PC-9 (cell line): ENCODE data around the gene ZNF234. TPM values are rescaled to one million over a fixed set of nuclear protein-coding genes. Genes with fewer than 3 reads are reported as not detected.

Source experiments
- BruUV-seq: library from RNA; stranded (reverse); fragments of 400-500 nt; replicated peaks from 2 replicates; lab custom pipeline; 2021; lab: Mats Ljungman, UMichigan
- CTCF ChIA-PET: fragments of 300-600 bp; sonication (Branson Sonifier 250); formaldehyde crosslinking; loops from one replicate; lab custom pipeline; 2022; ENCODE audit warnings: antibody characterized with exemption; lab: Charles Lee
- POLR2A ChIA-PET: fragments of 300-600 bp; sonication (Branson Sonifier 250); formaldehyde crosslinking; loops from one replicate; lab custom pipeline; 2022; ENCODE audit warnings: antibody characterized with exemption; ENCODE audit not compliant: unreplicated experiment; lab: Charles Lee
- DNase-seq, 2 experiments: peaks; one replicate each; pipeline versions ENCODE4 v3.0.0 to v3.0.0-alpha.2; 2015 to 2022; ENCODE audit warnings: mixed read lengths in 1 of 2
- H2AFZ ChIP-seq: fragments of 200-600 bp; sonication (generic); 2 replicates; pipeline ENCODE4 v1.8.1; 2017; ENCODE audit warnings: antibody characterized with exemption
- H3F3A ChIP-seq: fragments of 200-600 bp; sonication (generic); 2 replicates; pipeline ENCODE4 v1.8.1; 2017; ENCODE audit warnings: antibody characterized with exemption, mild to moderate bottlenecking, low read depth; ENCODE audit not compliant: insufficient read depth
- H3K27ac ChIP-seq: fragments of 200-600 bp; sonication (generic); 2 replicates; pipeline ENCODE4 v1.6.1; 2016; ENCODE audit warnings: mixed run types
- H3K27me3 ChIP-seq: fragments of 200-600 bp; sonication (generic); 2 replicates; pipeline ENCODE4 v1.6.1; 2016; ENCODE audit warnings: low read depth, mixed run types; ENCODE audit not compliant: insufficient read depth
- H3K36me3 ChIP-seq: fragments of 200-600 bp; sonication (generic); 2 replicates; pipeline ENCODE4 v1.6.1; 2016; ENCODE audit warnings: low read depth, mixed run types
- H3K4me1 ChIP-seq: fragments of 200-600 bp; sonication (generic); replicated peaks from 2 replicates; pipeline ENCODE4 v1.6.1; 2016; ENCODE audit warnings: mixed run types; ENCODE audit not compliant: insufficient read depth
- H3K4me2 ChIP-seq: fragments of 200-600 bp; sonication (generic); 2 replicates; pipeline ENCODE4 v1.6.1; 2017; ENCODE audit warnings: mixed run types
- H3K4me3 ChIP-seq: fragments of 200-600 bp; sonication (generic); 2 replicates; pipeline ENCODE4 v1.6.1; 2016; ENCODE audit warnings: mixed run types
- H3K79me2 ChIP-seq: fragments of 200-600 bp; sonication (generic); 2 replicates; pipeline ENCODE4 v1.6.1; 2017; ENCODE audit warnings: low read depth, mixed run types
- H3K9me2 ChIP-seq: fragments of 200-600 bp; sonication (generic); 2 replicates; pipeline ENCODE4 v1.8.1; 2017; ENCODE audit warnings: mild to moderate bottlenecking; ENCODE audit not compliant: insufficient read depth
- H3K9me3 ChIP-seq: fragments of 200-600 bp; sonication (generic); 2 replicates; pipeline ENCODE4 v1.8.1; 2016; ENCODE audit warnings: low read depth; ENCODE audit not compliant: insufficient read depth
- H4K20me1 ChIP-seq: fragments of 200-600 bp; sonication (generic); 2 replicates; pipeline ENCODE4 v1.8.1; 2017; ENCODE audit not compliant: insufficient read depth
- CTCF ChIP-seq: fragments of 200-600 bp; sonication (generic); conservative IDR thresholded peaks from 2 replicates; pipeline ENCODE4 v1.6.1; 2017; ENCODE audit warnings: mixed run types, antibody characterized with exemption, mild to moderate bottlenecking, moderate library complexity
- EZH2 ChIP-seq: fragments of 200-600 bp; sonication (generic); IDR thresholded peaks from 2 replicates; pipeline ENCODE4 v1.8.0; 2017; ENCODE audit warnings: antibody characterized with exemption, low read depth
- intact Hi-C: fragments of 100-400 bp; cut with micrococcal nuclease; formaldehyde crosslinking; loops from one replicate; pipeline ENCODE4 v1.10.0; 2022; ENCODE audit not compliant: unreplicated experiment
- total RNA-seq: library from RNA; stranded (reverse); gene quantifications from 2 replicates; pipeline ENCODE4 v1.2.3, GENCODE V29; 2021

The ZNF234 gene
- total RNA-seq, 1 experiment from 2014 or later = 8.6 TPM

- Histone ChIP-seq H4K20me1 (no peaks in the 10 kb centered on the region), H3K4me2 (peak within 1 kb of the TSS; percentile 97), H3K79me2 (peaks cover 20% of the 10 kb centered on the region), H2AFZ (peak within 1 kb of the TSS; percentile 100), H3K9me3 (0 out of 2 replicates have a peak, but pooled peaks cover 3% of the 10 kb centered on the region), H3K27me3 (no peaks in the 10 kb centered on the region), H3K4me3 (peak within 1 kb of the TSS; percentile 65), H3K4me1 (peaks cover 19% of the 10 kb centered on the region), H3K27ac (peak within 1 kb of the TSS; percentile 10; the same call in 1 of the 2 replicates), H3K9me2 (no peaks in the 10 kb centered on the region), H3F3A (peaks cover 9% of the 10 kb centered on the region; the same call in 1 of the 2 replicates), H3K36me3 (peaks cover 17% of the 10 kb centered on the region)
- CTCF ChIA-PET = no interaction called here
- DNase-seq = peak; percentile 85
- intact Hi-C loops = loop anchor here (1.0 to 2.0 kb wide), 4 partner anchors 19 to 110 kb away; partner anchors contain the start of genes ZNF155, ZNF222 and ZNF225
- TF ChIP-seq CTCF (no peak), EZH2 (no peak)
- POLR2A ChIA-PET = interaction anchor here (0.9 kb wide), 1 partner anchor 551 kb away, joined by 3 read pairs; no protein-coding TSS in a partner anchor
- no TSS peak for BruUV-seq
Observed at GRCh38 chr19:44093931-44094765, 47.2 kb upstream of the ZNF234 start, which contains the start of gene ZNF224. TSS of gene ZNF224 (plus strand) at chr19:44094361. CDS start at chr19:44097874, 3,513 bp downstream.

- no peaks in the 10 kb centered on the region for H3K79me2 ChIP-seq
- ChIA-PET CTCF (no interaction called here), POLR2A (no interaction called here)
- H3F3A ChIP-seq = no peaks in the 10 kb centered on the region
- 0 out of 2 replicates have a peak, but pooled peaks cover 6% of the 10 kb centered on the region for H3K9me2 ChIP-seq
- H3K4me3 ChIP-seq = no peak overlapping the region
- H3K4me1 ChIP-seq = peaks cover 8% of the 10 kb centered on the region; the same call in 1 of the 2 replicates
- no peaks in the 10 kb centered on the region for H4K20me1 ChIP-seq
- H3K9me3 ChIP-seq = peaks cover 49% of the 10 kb centered on the region
- no peak overlapping the region for H3K27ac ChIP-seq
- BruUV-seq = no TSS peak
- intact Hi-C loops = no loop called here
- H3K36me3 ChIP-seq = peaks cover 45% of the 10 kb centered on the region
- H3K27me3 ChIP-seq = no peaks in the 10 kb centered on the region
- no peak overlapping the region for H2AFZ ChIP-seq
- H3K4me2 ChIP-seq = no peak overlapping the region
- TF ChIP-seq CTCF = no peak
- TF ChIP-seq EZH2 = no peak
- no peak for DNase-seq
Observed at GRCh38 chr19:44107751-44108150, 33.6 kb upstream of the ZNF234 start.

GRCh38 chr19:44109458-44109857 is 31.9 kb upstream of the ZNF234 start:
- Histone ChIP-seq H3F3A (no peaks in the 10 kb centered on the region), H3K27me3 (no peaks in the 10 kb centered on the region), H4K20me1 (no peaks in the 10 kb centered on the region), H3K79me2 (no peaks in the 10 kb centered on the region), H3K4me3 (no peak overlapping the region), H3K9me2 (no peaks in the 10 kb centered on the region), H3K36me3 (peaks cover 28% of the 10 kb centered on the region), H3K4me1 (peaks cover 12% of the 10 kb centered on the region; the same call in 1 of the 2 replicates), H3K4me2 (no peak overlapping the region), H3K27ac (no peak overlapping the region), H3K9me3 (peaks cover 49% of the 10 kb centered on the region), H2AFZ (no peak overlapping the region)
- no TSS peak for BruUV-seq
- intact Hi-C loops = no loop called here
- ChIA-PET CTCF (no interaction called here), POLR2A (interaction anchor here (0.7 kb wide), 1 partner anchor 102 kb away, joined by 4 read pairs; no protein-coding TSS in a partner anchor)
- no peak for TF ChIP-seq CTCF
- no peak for TF ChIP-seq EZH2
- no peak for DNase-seq
